GM23248 (cell line): ENCODE measurements around the gene MPP3. TPM values are rescaled to one million over a fixed set of nuclear protein-coding genes. Genes with fewer than 3 reads are reported as not detected.

Source experiments
- DNase-seq: peaks from one replicate; pipeline ENCODE4 v3.0.0-alpha.2; 2015
- H2AFZ ChIP-seq: fragments of 200-600 bp; sonication (generic); 2 replicates; pipeline ENCODE4 v1.6.1; 2016; ENCODE audit warnings: antibody characterized with exemption
- H3F3A ChIP-seq: fragments of 200-600 bp; sonication (generic); 2 replicates; pipeline ENCODE4 v1.6.1; 2016; ENCODE audit warnings: mild to moderate bottlenecking, antibody characterized with exemption, mixed run types; ENCODE audit not compliant: insufficient read depth
- H3K27ac ChIP-seq: fragments of 200-600 bp; sonication (generic); 2 replicates; pipeline ENCODE4 v1.5.1; 2016; ENCODE audit warnings: mild to moderate bottlenecking
- H3K27me3 ChIP-seq: fragments of 200-600 bp; sonication (generic); replicated peaks from 2 replicates; pipeline ENCODE4 v1.6.1; 2016; ENCODE audit warnings: mild to moderate bottlenecking; ENCODE audit not compliant: insufficient read depth
- H3K36me3 ChIP-seq: fragments of 200-600 bp; sonication (generic); 2 replicates; pipeline ENCODE4 v1.6.1; 2016; ENCODE audit warnings: low read depth, mild to moderate bottlenecking
- H3K4me1 ChIP-seq: fragments of 200-600 bp; sonication (generic); 2 replicates; pipeline ENCODE4 v1.6.1; 2016; ENCODE audit warnings: mild to moderate bottlenecking; ENCODE audit not compliant: insufficient read depth
- H3K4me2 ChIP-seq: fragments of 200-600 bp; sonication (generic); one replicate; pipeline ENCODE4 v1.6.1; 2016; ENCODE audit warnings: mild to moderate bottlenecking; ENCODE audit not compliant: unreplicated experiment
- H3K4me3 ChIP-seq: fragments of 200-600 bp; sonication (generic); 2 replicates; pipeline ENCODE4 v1.5.1; 2016; ENCODE audit warnings: mild to moderate bottlenecking
- H3K79me2 ChIP-seq: fragments of 200-600 bp; sonication (generic); 2 replicates; pipeline ENCODE4 v1.6.1; 2016; ENCODE audit warnings: mild to moderate bottlenecking; ENCODE audit not compliant: insufficient read depth
- H3K9ac ChIP-seq: fragments of 200-600 bp; sonication (generic); 2 replicates; pipeline ENCODE4 v1.6.1; 2016; ENCODE audit warnings: mild to moderate bottlenecking
- H3K9me2 ChIP-seq: fragments of 200-600 bp; sonication (generic); 2 replicates; pipeline ENCODE4 v1.6.1; 2016; ENCODE audit warnings: mixed run types, mild to moderate bottlenecking, moderate library complexity; ENCODE audit not compliant: insufficient read depth
- H3K9me3 ChIP-seq: fragments of 200-600 bp; sonication (generic); one replicate; pipeline ENCODE4 v1.6.1; 2017; ENCODE audit warnings: low read depth
- H4K20me1 ChIP-seq: fragments of 200-600 bp; sonication (generic); 2 replicates; pipeline ENCODE4 v1.6.0; 2016; ENCODE audit not compliant: insufficient read depth
- EZH2 ChIP-seq: fragments of 200-600 bp; sonication (generic); IDR thresholded peaks from 2 replicates; pipeline ENCODE4 v1.6.1; 2018; ENCODE audit warnings: antibody characterized with exemption, mild to moderate bottlenecking; ENCODE audit not compliant: insufficient read depth, poor library complexity, severe bottlenecking
- EZH2phosphoT487 ChIP-seq: fragments of 200-600 bp; sonication (generic); IDR thresholded peaks from 2 replicates; pipeline ENCODE4 v1.6.1; 2018; ENCODE audit warnings: antibody characterized with exemption, moderate library complexity, mild to moderate bottlenecking, low read depth; ENCODE audit not compliant: insufficient read depth
- WGBS, 2 experiments: methylation state at CpG; one replicate each; pipeline ENCODE4 v1.1.6; 2015 to 2017; ENCODE audit warnings: low lambda C conversion rate in 2 of 2, low coverage in 1 of 2; ENCODE audit errors: missing lambda C conversion rate in 2 of 2; 5-methylcytosine and 5-hydroxymethylcytosine counted together
- in situ Hi-C: fragments of 300-500 bp; cut with MboI; formaldehyde crosslinking; loops from 2 replicates; pipeline ENCODE4 v1.15.0; 2020
- polyA plus RNA-seq: library from polyadenylated mRNA; unstranded; fragments of >200 nt; fragmentation: Nextera tagmentation; extraction: Ambion mirVana; gene quantifications from 2 replicates; pipeline ENCODE4 v1.2.1, GENCODE V29; 2016
- total RNA-seq: library from RNA; depleted of rRNA; stranded (reverse); fragments of >200 nt; shearing (Covaris generic); gene quantifications from 2 replicates; pipeline ENCODE4 v1.2.3, GENCODE V29; 2014

MPP3 gene
- total and polyA plus RNA-seq, 2 experiments from 2014 or later, result 6.3 to 6.6 TPM

- H3K4me2 ChIP-seq, result no peak overlapping the region
- peak; percentile 43 for DNase-seq
- H3F3A ChIP-seq, result no peaks in the 10 kb centered on the region
- H3K9ac ChIP-seq, result no peak overlapping the region
- in situ Hi-C loops, result no loop called here
- no peaks in the 10 kb centered on the region for H3K9me2 ChIP-seq
- H3K27ac ChIP-seq, result no peak overlapping the region
- no peaks in the 10 kb centered on the region for H3K36me3 ChIP-seq
- H3K79me2 ChIP-seq, result no peaks in the 10 kb centered on the region
- no peaks in the 10 kb centered on the region for H3K9me3 ChIP-seq
- no peaks in the 10 kb centered on the region; the same call in none of the 2 replicates for H3K27me3 ChIP-seq
- 48 to 68% methylated on average over 3 of the region's 3 CpGs for WGBS, 2 experiments
- H2AFZ ChIP-seq, result no peak overlapping the region
- H3K4me3 ChIP-seq, result no peak overlapping the region
- no peaks in the 10 kb centered on the region for H3K4me1 ChIP-seq
- TF ChIP-seq EZH2phosphoT487, result no peak
- no peak for TF ChIP-seq EZH2
- no peaks in the 10 kb centered on the region for H4K20me1 ChIP-seq
These were observed 42.7 kb upstream of the MPP3 start for GRCh38 chr17:43875476-43876147.

GRCh38 chr17:43874293-43874692, 41.3 kb upstream of the MPP3 start:
- TF ChIP-seq EZH2 (no peak), EZH2phosphoT487 (no peak)
- Histone ChIP-seq H3K4me3 (no peak overlapping the region), H3K27ac (no peak overlapping the region), H3K4me2 (no peak overlapping the region), H3K9me2 (no peaks in the 10 kb centered on the region), H3K4me1 (no peaks in the 10 kb centered on the region), H3K27me3 (peaks cover 6% of the 10 kb centered on the region), H4K20me1 (no peaks in the 10 kb centered on the region), H3K36me3 (no peaks in the 10 kb centered on the region), H3K79me2 (no peaks in the 10 kb centered on the region), H3F3A (no peaks in the 10 kb centered on the region), H3K9ac (no peak overlapping the region), H3K9me3 (no peaks in the 10 kb centered on the region), H2AFZ (no peak overlapping the region)
- WGBS, 2 experiments, result 75 to 79% methylated on average over 3 of the region's 3 CpGs
- DNase-seq, result no peak
- in situ Hi-C loops, result no loop called here

GRCh38 chr17:43873815-43874214, 40.9 kb upstream of the MPP3 start:
- Histone ChIP-seq H2AFZ (no peak overlapping the region), H3F3A (no peaks in the 10 kb centered on the region), H3K4me1 (no peaks in the 10 kb centered on the region), H3K27me3 (peaks cover 10% of the 10 kb centered on the region), H4K20me1 (no peaks in the 10 kb centered on the region), H3K4me2 (no peak overlapping the region), H3K27ac (no peak overlapping the region), H3K79me2 (no peaks in the 10 kb centered on the region), H3K9ac (no peak overlapping the region), H3K36me3 (no peaks in the 10 kb centered on the region), H3K9me3 (no peaks in the 10 kb centered on the region), H3K4me3 (no peak overlapping the region), H3K9me2 (no peaks in the 10 kb centered on the region)
- TF ChIP-seq EZH2phosphoT487 (no peak), EZH2 (no peak)
- WGBS, 2 experiments, result 23 to 28% methylated on average over 6 of the region's 6 CpGs
- DNase-seq, result no peak
- in situ Hi-C loops, result no loop called here

- Histone ChIP-seq H3K27ac (no peak overlapping the region), H4K20me1 (no peaks in the 10 kb centered on the region), H3K4me1 (no peaks in the 10 kb centered on the region), H3K9me2 (no peaks in the 10 kb centered on the region), H3K79me2 (no peaks in the 10 kb centered on the region), H2AFZ (no peak overlapping the region), H3K27me3 (peaks cover 16% of the 10 kb centered on the region), H3K36me3 (no peaks in the 10 kb centered on the region), H3K9ac (no peak overlapping the region), H3F3A (no peaks in the 10 kb centered on the region), H3K9me3 (no peaks in the 10 kb centered on the region), H3K4me3 (no peak overlapping the region), H3K4me2 (no peak overlapping the region)
- WGBS, 2 experiments, result 65 to 74% methylated on average over 5 of the region's 5 CpGs
- DNase-seq, result no peak
- TF ChIP-seq EZH2 (no peak), EZH2phosphoT487 (no peak)
- in situ Hi-C loops, result no loop called here
These were observed 40.1 kb upstream of the MPP3 start for GRCh38 chr17:43873091-43873490.
